ENCODE measurements around the gene PSMF1. TPM values are rescaled to one million over a fixed set of nuclear protein-coding genes. Genes with fewer than 3 reads are reported as not detected.

The PSMF1 gene
- total and polyA plus RNA-seq, 2 of the 4 experiments (the other 2 are of a cell fraction) = 93.6 to 109 TPM

- Histone ChIP-seq H3K9me1 (ENCODE audit: insufficient read depth, low read length) (0 out of 2 replicates have a peak, but pooled peaks cover 3% of the 10 kb centered on the region), H4K20me1 (ENCODE audit: insufficient read depth, low read length) (no peaks in the 10 kb centered on the region), H2BK5ac (ENCODE audit: low read depth, low read length, poor library complexity, severe bottlenecking) (no peak within 1 kb of the TSS), H3K9ac (ENCODE audit: low read depth, low read length) (no peak within 1 kb of the TSS), H2AK9ac (replicated peaks; ENCODE audit: low read depth, low read length, poor library complexity) (no peak within 1 kb of the TSS), H2AFZ (replicated peaks; ENCODE audit: low read length, poor library complexity) (no peak within 1 kb of the TSS), H2BK20ac (ENCODE audit: low read depth, low read length) (no peak within 1 kb of the TSS), H4K91ac (ENCODE audit: insufficient read depth, low read depth, low read length) (no peak within 1 kb of the TSS), H3K4me1 (ENCODE audit: control insufficient read depth, insufficient read depth, low read length) (no peaks in the 10 kb centered on the region), H2BK120ac (ENCODE audit: low read depth, low read length) (no peak within 1 kb of the TSS), H3K79me1 (ENCODE audit: low read depth in 1 of 2, low read length in 2 of 2) (no peaks in the 10 kb centered on the region), H3K14ac (replicated peaks; ENCODE audit: low read depth, low read length) (no peak within 1 kb of the TSS), H3K18ac (ENCODE audit: low read depth, low read length) (no peak within 1 kb of the TSS), H3K36me3 (ENCODE audit: control insufficient read depth, insufficient read depth, low read length) (no peaks in the 10 kb centered on the region), H3K27me3 (ENCODE audit: control insufficient read depth, insufficient read depth, low read length) (peaks cover 56% of the 10 kb centered on the region), H3K4me2 (ENCODE audit: low read depth, low read length) (no peak within 1 kb of the TSS), H3K9me3 (ENCODE audit: control insufficient read depth, insufficient read depth, low read length) (0 out of 2 replicates have a peak, but pooled peaks cover 2% of the 10 kb centered on the region), H3K56ac (ENCODE audit: extremely low read depth, insufficient read depth, low read length) (no peak within 1 kb of the TSS), H2AK5ac (ENCODE audit: low read depth, low read length) (no peak within 1 kb of the TSS), H4K8ac (ENCODE audit: low read depth in 2 of 2, low read length in 2 of 2) (no peak within 1 kb of the TSS), H3K27ac (ENCODE audit: insufficient read depth, low read length) (no peak within 1 kb of the TSS), H4K5ac (ENCODE audit: low read depth, low read length) (no peak within 1 kb of the TSS), H2BK15ac (ENCODE audit: low read depth, low read length) (no peak within 1 kb of the TSS), H3K23ac (ENCODE audit: low read depth, low read length) (no peak within 1 kb of the TSS), H3K4me3 (ENCODE audit: insufficient read depth, low read depth, low read length) (no peak within 1 kb of the TSS), H3K4ac (ENCODE audit: low read depth, low read length) (no peak within 1 kb of the TSS)
- no peak for ATAC-seq (ENCODE audit: low read depth)
- CTCF ChIA-PET = interaction anchor here (0.7 kb wide), 1 partner anchor 44 kb away, joined by 5 read pairs; no protein-coding TSS in a partner anchor
- 0% methylated on average over 1 of the region's 5 CpGs; no CpG with 5 or more reads in 1 of the 2 experiments for WGBS, 2 experiments (ENCODE audit: extremely low coverage in 2 of 2, insufficient read length in 1 of 2)
- in situ Hi-C loops (cut with MboI; ENCODE audit: low sequenced_read_pairs) (no loop called here), dilution Hi-C loops (cut with HindIII; ENCODE audit: low sequenced_read_pairs, unreplicated experiment) (no loop called here), intact Hi-C loops (cut with micrococcal nuclease) (no loop called here)
- no TSS peak for BruUV-seq (replicated peaks)
- POLR2A ChIA-PET (ENCODE audit: unreplicated experiment) = no interaction called here
- DNase-seq = no peak
- TF ChIP-seq SMC3 (IDR thresholded peaks at IDR 0.05; ENCODE audit: low read depth, low read length) (no peak), RCOR1 (IDR thresholded peaks at IDR 0.05; ENCODE audit: insufficient replicate concordance, low read length) (no peak), MXI1 (IDR thresholded peaks at IDR 0.05; ENCODE audit: borderline replicate concordance, low read depth, low read length) (no peak), RAD21 (IDR thresholded peaks at IDR 0.05; ENCODE audit: low read length) (no peak), BHLHE40 (IDR thresholded peaks at IDR 0.05; ENCODE audit: low read depth, low read length) (no peak), ELK1 (IDR thresholded peaks at IDR 0.05; ENCODE audit: borderline replicate concordance, low read depth, low read length) (no peak), NFE2L2 (IDR thresholded peaks at IDR 0.05; ENCODE audit: low read depth, low read length) (no peak), POLR2A (IDR thresholded peaks at IDR 0.05; ENCODE audit: low read depth, low read length) (no peak), USF2 (IDR thresholded peaks at IDR 0.05; ENCODE audit: low read depth, low read length) (no peak; the same call in 1 of the 2 replicates), MAFK (IDR thresholded peaks at IDR 0.05; ENCODE audit: low read depth, low read length) (no peak), CTCF (conservative IDR thresholded peaks at IDR 0.05; ENCODE audit: low read depth, low read length) (no peak), MAZ (IDR thresholded peaks at IDR 0.05; ENCODE audit: borderline replicate concordance, low read depth, low read length) (no peak), CHD1 (IDR thresholded peaks at IDR 0.05; ENCODE audit: low read depth, low read length) (no peak), CEBPB (IDR thresholded peaks at IDR 0.05; ENCODE audit: low read depth, low read length) (no peak), FOS (IDR thresholded peaks at IDR 0.05; ENCODE audit: low read depth, low read length) (no peak)
These were observed 84.5 kb downstream of the PSMF1 start, which contains the start of gene C20orf202 for GRCh38 chr20:1202762-1203504. Gene C20orf202 (plus strand): TSS chr20:1203454. CDS start chr20:1203586, 132 bp downstream.

All from IMR-90 (cell line).